ENCODE data around the gene RC3H2.
"Not testable (repeated sequence)": the region's sequence is repeated elsewhere in the genome, so short reads cannot be mapped to it uniquely, and the experiment has no call there.

The RC3H2 gene

DNA sequence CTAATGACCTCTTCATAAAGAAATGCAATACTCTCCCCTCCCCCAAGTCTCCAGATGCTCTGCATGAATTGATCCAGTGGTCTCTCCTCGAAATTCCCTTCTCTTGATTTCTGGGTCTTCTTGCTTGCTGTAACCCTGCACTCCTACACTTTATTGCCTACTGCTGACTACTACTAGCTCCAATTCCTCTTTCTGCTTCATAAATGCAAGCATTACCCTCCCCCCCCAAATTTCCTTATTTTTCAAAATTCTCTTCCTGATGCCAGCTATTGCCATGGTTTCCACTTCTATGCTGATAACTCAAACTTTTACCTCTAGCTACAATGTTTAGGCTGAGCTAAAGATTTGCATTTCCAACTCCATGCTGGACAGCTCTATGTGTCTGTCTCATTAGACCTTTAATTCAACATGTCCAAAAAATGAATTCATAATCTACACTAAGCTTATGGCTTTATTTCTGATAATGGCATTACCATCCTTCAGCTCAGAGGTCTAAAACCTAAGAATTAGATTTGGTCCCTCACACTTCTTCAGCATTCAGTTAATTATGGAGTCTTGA lies 24.7 kb upstream of the RC3H2 start:
- no peak for DNase-seq (ENCODE audit: low spot score)
- no peak for FAIRE-seq

DNA sequence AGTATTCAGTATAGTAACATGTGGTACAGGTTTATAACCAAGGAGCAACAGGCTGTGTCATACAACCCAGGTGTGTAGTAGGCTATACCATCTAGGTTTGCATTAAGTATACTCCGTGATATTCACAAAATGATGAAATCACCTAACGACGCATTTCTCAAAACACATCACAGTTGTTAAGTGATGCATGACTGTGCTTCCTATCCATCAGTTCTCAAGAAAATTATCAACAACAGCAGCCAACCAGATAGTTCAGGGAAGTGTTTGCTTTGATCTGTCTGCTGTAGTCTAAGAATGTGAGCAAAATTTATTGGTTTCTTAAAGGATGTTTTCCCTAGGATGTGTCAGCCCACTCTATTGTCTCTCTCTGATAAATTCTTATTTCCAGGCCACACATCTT lies 18.8 kb upstream of the RC3H2 start:
- DNase-seq (ENCODE audit: low spot score) (no peak), FAIRE-seq (no peak)

DNA sequence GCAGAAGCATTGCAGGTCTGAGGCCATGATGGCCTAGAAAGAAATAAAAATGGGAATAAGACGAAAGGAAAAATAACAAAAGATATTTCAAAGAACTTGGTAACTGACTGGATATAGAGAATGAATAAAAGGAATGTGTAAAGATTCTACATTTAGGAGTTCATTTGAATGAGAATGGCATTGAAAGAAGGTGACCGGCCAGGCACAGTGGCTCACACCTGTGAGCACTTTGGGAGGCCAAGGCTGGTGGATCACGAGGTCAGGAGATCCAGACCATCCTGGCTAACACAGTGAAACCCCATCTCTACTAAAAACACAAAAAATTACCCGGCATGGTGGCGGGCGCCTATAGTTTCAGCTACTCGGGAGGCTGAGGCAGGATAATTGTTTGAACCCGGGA lies 17.6 kb upstream of the RC3H2 start:
- DNase-seq (ENCODE audit: low spot score): no peak
- no peak for FAIRE-seq

DNA sequence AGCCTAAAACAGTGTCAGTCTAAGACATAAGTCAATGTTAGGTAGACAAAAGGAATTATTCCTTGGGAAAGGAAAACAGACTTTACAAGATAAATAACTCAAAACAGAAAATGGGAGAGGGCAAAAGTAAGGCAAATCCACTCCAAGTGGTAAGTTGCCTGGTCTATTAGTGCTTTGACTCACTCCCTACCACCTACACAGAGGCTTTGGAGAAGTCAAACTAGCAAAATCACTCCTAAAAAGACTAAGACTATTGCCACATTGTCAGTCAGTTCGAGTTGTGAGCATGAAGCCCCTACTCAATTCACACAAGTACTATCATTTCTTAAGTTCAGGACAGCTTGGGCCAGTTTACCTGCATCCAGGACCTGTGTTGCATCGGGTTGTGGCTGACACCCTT lies 13.2 kb upstream of the RC3H2 start:
- FAIRE-seq (no peak), DNase-seq (ENCODE audit: low spot score) (no peak)

DNA sequence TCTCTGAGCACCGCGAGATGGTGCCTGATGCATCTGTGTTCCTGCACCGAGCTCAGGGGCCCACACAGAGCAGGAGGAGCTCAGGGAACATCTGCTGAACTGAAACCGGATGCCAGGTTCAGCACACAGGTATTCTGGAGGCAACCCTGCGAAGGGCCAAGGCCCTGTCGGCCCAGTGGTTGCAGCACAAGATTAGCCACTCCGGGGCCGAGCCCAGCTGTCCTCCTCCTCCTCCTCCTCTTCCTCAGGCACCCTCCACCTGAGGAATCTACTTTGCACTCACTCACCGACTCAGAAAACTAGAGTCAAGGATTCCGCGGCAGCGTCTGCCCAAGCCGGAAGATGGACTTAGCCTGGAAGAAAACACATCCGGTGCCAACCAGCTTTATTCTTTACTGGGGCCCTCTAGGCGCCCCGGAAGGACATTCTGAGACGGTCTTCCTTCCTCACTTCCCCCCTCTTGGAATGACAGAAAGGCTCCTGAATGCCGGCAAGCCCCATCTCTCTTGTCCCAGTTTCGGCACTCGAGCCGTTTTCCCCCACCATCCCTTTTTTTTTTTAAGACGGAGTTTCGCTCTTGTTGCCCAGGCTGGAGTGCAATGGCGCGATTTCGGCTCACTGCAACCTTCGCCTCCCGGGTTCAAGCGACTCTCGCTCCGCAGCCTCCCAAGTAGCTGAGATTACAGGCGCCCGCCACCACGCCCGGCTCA lies 8.0 kb upstream of the RC3H2 start, which contains the start of gene ZBTB6:
Gene ZBTB6, minus strand, starts transcription at position 360 of the 710 bp plus-strand sequence. CDS start 1,251 bp downstream, outside the sequence.
- DNase-seq (ENCODE audit: low spot score) (peak; percentile 77), FAIRE-seq (peak; percentile 70)

DNA sequence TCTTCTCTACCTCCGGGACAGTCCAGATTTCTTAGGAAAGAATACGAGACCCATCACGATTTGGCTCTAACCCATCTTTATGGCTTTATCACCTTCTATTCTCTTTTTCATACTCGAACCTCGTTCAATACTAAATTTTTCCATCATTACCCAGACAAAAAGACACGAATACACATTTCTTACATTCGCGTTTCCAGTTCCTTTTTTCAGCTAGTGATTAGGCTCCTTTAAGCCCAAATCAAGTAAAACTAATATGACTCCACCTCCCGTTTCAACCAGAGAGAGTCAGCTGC lies 7.5 kb upstream of the RC3H2 start:
- DNase-seq (ENCODE audit: low spot score): no peak
- FAIRE-seq: no peak

DNA sequence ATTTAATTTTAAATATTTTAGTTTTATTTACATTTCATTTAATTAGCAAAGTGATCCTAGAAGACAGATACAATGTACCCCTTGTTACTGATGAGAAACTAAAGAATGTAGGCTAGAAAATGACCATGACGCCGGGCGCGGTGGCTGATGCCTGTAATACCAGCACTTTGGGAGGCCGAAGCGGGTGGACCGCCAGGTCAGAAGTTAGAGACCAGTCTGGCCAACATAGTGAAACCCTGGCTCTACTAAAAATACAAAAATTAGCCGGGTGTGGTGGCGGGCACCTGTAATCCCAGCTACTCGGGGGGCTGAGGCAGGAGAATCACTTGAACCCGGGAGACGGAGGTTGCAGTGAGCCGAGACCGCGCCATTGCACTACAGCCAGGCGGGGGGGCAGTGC lies 963 bp upstream of the RC3H2 start:
- not testable (repeated sequence) for FAIRE-seq; DNase-seq (ENCODE audit: low spot score)

DNA sequence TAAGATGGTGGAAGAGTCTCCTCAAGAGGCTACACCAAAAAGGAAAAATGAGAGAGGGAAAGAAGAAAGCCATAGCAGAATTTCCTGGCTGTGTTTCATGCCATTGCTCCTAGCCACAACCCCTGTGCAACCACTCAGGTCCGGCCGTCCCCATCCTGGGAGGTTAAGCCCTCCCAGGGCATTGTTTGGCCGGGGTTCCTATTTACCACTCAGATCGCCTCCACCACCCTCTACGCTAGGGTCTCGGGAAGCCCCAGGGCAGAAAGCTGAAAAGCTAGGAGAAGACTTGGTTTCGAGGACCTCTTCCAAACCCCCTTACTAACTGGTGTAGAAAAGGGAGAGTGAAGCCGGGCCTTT lies 715 bp downstream of the RC3H2 start:
- FAIRE-seq (no peak), DNase-seq (ENCODE audit: low spot score) (peak; percentile 45)

DNA sequence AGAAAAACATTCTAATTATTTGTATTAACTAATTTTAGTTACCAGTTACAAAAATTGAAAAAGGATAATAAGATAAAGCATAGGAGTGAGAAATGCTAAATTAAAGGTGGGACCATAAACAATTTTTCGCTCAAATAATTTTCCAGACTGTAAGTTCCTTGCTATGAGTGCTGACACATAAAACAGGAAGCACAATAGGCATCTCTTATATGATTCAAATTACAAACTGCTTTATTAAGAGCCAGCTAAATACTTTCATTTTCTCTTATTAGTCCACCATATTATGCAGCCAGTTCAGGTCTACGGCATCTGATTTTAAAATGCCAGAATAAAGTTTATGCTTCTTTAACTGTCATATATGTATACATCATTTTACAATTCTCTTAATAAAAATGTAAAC lies 4.4 kb downstream of the RC3H2 start:
- no peak for FAIRE-seq
- DNase-seq (ENCODE audit: low spot score): no peak

DNA sequence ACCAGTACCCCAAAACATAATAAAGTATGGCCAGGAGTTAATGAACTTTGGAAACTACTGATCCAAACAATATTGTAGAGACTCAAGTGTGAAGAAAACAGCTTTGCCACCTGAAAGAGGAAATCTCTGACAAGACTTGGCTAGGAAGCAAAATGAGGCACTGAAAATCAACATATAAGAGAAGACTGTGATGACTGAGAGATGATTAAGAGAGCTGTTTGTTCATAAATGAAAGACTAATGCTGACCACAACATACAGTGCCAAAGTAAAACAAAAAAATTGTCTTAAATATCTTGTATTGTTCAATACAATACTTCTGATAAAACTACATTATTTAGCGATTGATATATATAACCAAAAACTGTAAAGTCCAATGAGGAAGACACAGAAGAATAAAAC lies 7.2 kb downstream of the RC3H2 start:
- DNase-seq (ENCODE audit: low spot score) (no peak), FAIRE-seq (no peak)

DNA sequence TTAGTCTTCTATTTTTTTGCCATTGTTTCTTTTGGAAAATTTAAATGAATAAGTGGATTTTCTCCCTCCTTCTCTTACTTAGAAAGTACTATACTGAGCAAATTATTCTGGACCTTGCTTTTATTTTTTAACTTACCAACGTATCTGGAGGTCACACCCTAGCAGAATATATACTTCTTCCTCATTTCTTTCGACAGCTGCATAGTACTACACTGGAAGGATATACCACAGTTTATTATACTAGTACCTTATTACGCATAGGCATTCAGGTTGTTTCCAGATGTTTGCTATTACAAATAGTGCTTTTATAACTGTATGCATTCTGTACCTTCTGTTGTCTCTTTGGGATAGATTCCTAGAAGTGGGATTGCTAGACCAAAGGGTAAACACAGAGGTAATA lies 16.7 kb downstream of the RC3H2 start:
- DNase-seq (ENCODE audit: low spot score): no peak
- FAIRE-seq: no peak

DNA sequence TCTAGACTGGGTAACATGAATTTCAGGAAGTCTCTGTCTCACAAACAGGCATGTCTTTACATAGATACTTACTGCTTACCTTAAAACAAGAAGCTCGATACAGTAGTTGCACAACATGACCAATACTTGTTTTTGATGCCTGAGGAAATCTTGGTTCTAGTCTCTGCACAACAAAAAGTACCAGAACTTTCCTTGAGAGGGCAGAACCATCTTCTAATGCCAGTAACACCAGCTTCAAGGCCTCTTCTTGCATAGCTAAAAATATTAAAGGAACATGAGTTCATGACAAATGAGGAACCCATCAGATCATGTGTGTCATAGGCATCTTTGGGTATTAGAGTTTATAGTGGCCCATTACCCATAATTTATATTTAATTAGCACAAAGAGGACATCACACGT lies 22.0 kb downstream of the RC3H2 start:
- DNase-seq (ENCODE audit: low spot score) (no peak), FAIRE-seq (no peak)

DNA sequence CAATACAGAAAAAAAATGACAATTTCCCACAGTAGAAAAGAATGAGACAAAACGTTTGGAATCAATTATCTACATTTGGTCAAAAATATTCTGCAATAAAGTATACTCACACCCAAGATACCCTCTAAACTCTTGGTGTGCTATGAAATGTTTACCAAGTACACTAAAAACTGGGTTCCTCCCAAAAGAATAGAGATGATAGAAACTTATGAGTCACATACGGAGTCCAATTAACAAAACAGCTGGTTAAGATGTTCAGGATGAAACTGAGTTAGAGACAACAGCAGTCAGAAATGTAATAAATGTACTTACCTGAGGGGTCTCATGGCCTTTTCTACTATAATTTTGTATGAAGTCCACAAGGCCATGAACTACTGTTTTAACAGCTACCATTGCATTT lies 25.7 kb downstream of the RC3H2 start:
- FAIRE-seq (no peak), DNase-seq (ENCODE audit: low spot score) (no peak)

DNA sequence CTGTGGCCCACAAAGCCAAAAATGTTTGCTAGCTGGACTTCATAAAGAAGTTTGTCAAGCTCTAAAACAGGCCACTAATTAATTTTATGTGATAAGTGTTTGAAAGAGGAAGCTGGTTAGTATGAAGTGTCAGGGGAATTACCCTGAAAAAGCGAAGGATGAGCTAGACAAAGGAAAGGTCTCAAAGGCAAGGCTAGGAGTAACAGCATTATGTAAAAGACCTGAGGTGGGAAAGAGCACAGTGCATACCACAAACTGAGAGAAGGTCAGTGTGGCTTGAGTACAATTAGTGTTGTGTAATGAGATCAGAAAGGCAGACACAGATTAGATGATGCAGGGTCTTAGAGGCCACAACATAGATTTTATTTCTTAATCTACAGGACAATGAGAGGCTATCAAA lies 29.6 kb downstream of the RC3H2 start:
- no peak for FAIRE-seq
- DNase-seq (ENCODE audit: low spot score): no peak

DNA sequence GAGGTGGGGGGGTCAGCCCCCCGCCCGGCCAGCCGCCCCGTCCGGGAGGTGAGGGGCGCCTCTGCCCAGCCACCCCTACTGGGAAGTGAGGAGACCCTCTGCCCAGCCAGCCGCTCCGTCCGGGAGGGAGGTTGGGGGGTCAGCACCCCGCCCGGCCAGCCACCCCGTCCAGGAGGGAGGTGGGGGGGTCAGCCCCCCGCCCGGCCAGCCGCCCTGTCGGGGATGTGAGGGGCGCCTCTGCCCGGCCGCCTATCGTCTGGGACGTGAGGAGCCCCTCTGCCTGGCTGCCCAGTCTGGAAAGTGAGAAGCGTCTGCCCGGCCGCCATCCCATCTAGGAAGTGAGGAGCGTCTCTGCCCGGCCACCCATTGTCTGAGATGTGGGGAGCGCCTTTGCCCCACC lies 37.9 kb downstream of the RC3H2 start:
- DNase-seq (ENCODE audit: low spot score); FAIRE-seq: not testable (repeated sequence)

DNA sequence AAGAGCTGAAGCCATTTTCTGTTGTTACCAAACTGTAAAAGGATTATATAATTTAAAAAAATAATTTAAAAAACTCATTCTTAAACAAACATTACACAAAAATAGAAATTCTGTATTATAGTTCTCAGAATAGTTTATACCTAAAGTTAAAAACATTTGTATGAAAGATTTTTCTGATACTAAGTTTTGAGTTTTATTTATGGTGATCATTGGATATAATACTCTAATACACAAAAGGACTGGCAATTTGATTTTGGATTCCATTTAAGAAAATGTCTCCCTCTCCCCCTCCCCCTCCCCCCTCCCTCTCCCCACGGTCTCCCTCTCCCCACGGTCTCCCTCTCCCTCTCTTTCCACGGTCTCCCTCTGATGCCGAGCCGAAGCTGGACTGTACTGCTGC lies 39.1 kb downstream of the RC3H2 start:
- no peak for FAIRE-seq
- DNase-seq (ENCODE audit: low spot score): no peak

DNA sequence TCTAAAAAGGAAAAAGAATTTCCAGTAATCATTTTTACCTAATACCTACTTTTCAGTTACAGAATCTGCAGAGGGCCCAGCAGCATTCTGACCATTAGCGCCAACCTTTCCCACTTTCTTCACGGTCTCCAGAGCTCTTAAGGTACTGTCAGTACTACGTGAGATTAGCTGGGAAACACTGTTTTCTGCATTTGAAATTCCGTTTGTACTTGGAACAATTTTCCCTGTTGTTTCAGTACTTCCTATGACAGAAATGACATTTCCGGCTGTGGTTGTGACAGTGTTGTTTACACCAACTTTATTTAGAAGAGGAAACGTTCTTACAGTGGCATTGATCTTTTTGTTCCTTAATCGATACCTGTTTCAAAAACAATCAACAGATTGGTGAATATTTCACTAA lies 39.9 kb downstream of the RC3H2 start:
- DNase-seq (ENCODE audit: low spot score) (no peak), FAIRE-seq (no peak)

DNA sequence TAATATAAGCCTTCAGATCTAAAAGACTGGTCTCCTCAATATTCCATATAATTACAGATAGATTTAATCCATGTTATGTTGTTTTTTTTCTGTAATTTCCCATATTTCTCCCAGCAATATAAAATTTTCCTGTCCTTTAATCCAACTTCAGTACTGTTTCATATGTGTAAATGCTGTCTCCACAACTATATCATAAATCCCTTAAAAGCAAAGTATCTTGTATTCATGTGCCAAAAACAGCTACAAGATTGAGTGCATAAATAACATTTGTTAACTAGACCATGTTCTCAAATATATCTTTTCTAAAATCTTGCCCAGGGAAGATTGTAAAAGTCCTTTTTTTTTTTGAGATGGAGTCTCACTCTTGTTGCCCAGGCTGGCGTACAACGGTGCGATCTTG lies 41.8 kb downstream of the RC3H2 start:
- DNase-seq (ENCODE audit: low spot score): no peak
- no peak for FAIRE-seq

DNA sequence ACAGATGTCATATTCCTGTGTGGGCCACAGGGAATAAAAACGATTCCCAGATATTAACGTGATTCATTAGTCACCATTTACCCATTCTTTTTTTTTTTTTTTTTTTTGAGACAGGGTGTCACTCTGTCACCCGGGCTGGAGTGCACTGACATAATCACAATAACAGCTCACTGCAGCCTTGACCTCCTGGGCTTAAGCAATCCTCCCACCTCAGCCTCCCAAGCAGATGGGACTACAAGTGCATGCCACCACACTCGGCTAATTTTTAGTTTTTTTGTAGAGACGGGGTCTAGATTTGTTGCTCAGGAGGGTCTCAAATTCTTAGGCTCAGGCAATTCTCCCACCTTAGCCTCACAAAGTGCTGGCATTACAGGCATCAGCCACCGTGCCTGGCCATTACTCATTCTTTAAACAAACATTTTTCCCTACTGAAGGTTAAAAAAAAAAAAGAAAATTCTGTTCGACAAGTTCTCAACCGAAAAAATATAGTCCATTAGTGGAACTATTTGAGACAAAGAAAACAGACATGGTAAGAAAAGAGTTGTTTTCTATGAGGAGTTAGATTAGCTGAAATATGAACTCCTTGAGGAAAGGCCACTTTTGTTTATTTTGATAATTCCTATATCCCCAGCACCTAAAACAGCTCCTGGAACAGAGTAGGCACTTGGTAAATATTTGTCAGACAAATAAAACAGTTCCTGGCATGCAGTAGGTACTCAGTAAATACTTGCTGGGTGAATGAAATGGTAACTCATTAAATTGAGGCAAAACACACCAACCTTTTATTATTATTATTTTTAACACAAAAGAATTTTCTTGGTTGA lies 44.6 kb downstream of the RC3H2 start:
- no peak for FAIRE-seq
- no peak for DNase-seq (ENCODE audit: low spot score)

DNA sequence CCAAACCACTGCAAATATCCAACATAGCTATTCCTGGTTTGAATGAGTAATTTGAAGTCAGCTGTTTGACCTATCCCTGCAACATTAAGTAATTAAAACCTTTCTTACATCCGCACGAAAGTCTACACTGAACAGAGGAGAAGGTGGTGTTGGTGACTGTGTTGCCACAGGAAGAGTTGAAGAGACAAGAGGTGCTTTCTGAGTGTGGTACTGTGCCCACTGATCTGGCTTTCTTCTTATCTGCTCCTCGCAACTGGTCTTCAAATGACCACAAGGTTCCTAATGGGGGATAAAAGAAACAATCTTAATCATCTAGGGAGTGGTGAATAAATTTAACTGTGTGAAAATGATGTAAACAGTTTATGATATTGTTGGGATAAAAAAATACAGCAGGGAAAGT lies 47.3 kb downstream of the RC3H2 start:
- no peak for FAIRE-seq

DNA sequence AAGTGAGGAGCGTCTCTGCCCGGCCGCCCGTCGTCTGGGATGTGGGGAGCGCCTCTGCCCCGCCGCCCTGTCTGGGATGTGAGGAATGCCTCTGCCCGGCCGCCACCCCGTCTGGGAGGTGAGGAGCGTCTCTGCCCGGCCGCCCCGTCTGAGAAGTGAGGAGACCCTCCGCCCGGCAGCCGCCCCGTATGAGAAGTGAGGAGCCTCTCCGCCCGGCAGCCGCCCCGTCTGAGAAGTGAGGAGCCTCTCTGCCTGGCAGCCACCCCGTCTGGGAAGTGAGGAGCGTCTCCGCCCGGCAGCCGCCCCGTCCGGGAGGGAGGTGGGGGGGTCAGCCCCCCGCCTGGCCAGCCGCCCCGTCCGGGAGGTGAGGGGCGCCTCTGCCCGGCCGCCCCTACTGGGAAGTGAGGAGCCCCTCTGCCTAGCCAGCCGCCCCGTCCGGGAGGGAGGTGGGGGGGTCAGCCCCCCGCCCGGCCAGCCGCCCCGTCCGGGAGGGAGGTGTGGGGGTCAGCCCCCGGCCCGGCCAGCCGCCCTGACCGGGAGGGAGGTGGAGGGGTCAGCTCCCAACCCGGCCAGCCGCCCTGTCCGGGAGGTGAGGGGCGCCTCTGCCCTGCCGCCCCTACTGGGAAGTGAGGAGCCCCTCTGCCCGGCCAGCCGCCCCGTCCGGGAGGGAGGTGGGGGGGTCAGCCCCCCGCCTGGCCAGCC lies 52.9 kb downstream of the RC3H2 start:
- FAIRE-seq; DNase-seq (ENCODE audit: low spot score): not testable (repeated sequence)

More for the DNA sequence above, 47.3 kb downstream of the RC3H2 start:
- DNase-seq (ENCODE audit: low spot score): no peak

DNA sequence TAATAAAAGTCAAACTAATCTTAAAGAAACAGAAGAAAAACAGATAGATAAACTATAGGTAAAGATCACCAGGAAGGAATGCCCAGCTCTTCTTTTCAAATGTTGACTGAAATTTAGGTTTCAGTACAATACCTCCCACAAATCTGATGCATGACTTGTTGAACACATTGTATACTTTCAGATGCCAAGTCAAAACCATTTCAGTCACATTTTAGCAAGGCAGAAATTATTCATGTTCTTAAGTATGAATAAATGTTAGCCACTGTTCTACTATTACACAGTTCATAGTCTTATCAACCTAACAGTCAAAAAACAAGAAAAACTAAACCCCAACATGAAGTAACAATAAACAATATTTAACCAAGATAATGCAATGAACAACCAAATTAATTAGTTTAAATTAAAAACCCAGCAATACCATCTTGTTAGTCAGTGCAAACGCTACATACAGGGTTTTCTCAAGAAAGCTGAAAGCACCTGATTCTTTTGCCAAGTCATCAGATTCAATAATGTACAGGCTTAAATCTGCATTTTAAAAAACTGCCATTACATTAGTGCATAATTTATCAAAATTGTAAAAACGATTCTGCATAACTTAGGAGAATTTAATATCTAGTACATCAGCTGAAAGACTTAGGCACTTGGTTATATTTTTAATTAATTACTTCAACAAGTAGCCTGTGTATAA lies 56.8 kb downstream of the RC3H2 start:
- no peak for DNase-seq (ENCODE audit: low spot score)
- FAIRE-seq: no peak
